HG03066 (cell line): ENCODE measurements around the gene GABBR2.

Source experiments
- ATAC-seq: cut with Tn5 transposase; IDR thresholded peaks from one replicate; pipeline ENCODE4 v1.9.1; 2021; ENCODE audit warnings: low read depth; ENCODE audit not compliant: unreplicated experiment

GABBR2 gene

GRCh38 chr9:98365227-98365669 is 343.5 kb downstream of the GABBR2 start:
- no peak for ATAC-seq

GRCh38 chr9:98364086-98364485 is 344.6 kb downstream of the GABBR2 start:
- ATAC-seq, result no peak

- ATAC-seq, result no peak
Observed at GRCh38 chr9:98363644-98364043, 345.1 kb downstream of the GABBR2 start.

GRCh38 chr9:98362624-98363252 is 346.0 kb downstream of the GABBR2 start:
- ATAC-seq, result no peak

GRCh38 chr9:98361645-98362044 is 347.1 kb downstream of the GABBR2 start:
- no peak for ATAC-seq

GRCh38 chr9:98360176-98360708 is 348.5 kb downstream of the GABBR2 start:
- no peak for ATAC-seq

GRCh38 chr9:98359569-98359968 is 349.2 kb downstream of the GABBR2 start:
- ATAC-seq, result no peak

- ATAC-seq, result no peak
Observed at GRCh38 chr9:98357921-98358535, 350.7 kb downstream of the GABBR2 start.

- no peak for ATAC-seq
Observed at GRCh38 chr9:98356953-98357690, 351.6 kb downstream of the GABBR2 start.

- no peak for ATAC-seq
Observed at GRCh38 chr9:98356326-98356725, 352.4 kb downstream of the GABBR2 start.

- ATAC-seq, result no peak
Observed at GRCh38 chr9:98351370-98351769, 357.4 kb downstream of the GABBR2 start.

- ATAC-seq, result no peak
Observed at GRCh38 chr9:98347642-98348041, 361.1 kb downstream of the GABBR2 start.

GRCh38 chr9:98345011-98345410 is 363.7 kb downstream of the GABBR2 start:
- no peak for ATAC-seq

- no peak for ATAC-seq
Observed at GRCh38 chr9:98344581-98344980, 364.2 kb downstream of the GABBR2 start.

GRCh38 chr9:98342820-98343210 is 365.9 kb downstream of the GABBR2 start:
- ATAC-seq, result no peak

- no peak for ATAC-seq
Observed at GRCh38 chr9:98342098-98342819, 366.5 kb downstream of the GABBR2 start.

- no peak for ATAC-seq
Observed at GRCh38 chr9:98341157-98342097, 367.3 kb downstream of the GABBR2 start.

- no peak for ATAC-seq
Observed at GRCh38 chr9:98339987-98340800, 368.5 kb downstream of the GABBR2 start.

GRCh38 chr9:98335661-98336060 is 373.1 kb downstream of the GABBR2 start:
- ATAC-seq, result no peak
